Lower lobe of right lung (tissue), 2 donors: Measurements from ENCODE around the gene GREB1L. TPM values are rescaled to one million over a fixed set of nuclear protein-coding genes. Genes with fewer than 3 reads are reported as not detected.

Source experiments
- ATAC-seq, 2 donors: fragments of 200-7000 bp; cut with Tn5 transposase; one replicate each; pipeline ENCODE4 v1.9.1; 2020 to 2022; ENCODE audit warnings: mild to moderate bottlenecking in 2 of 2, moderate library complexity in 2 of 2
- DNase-seq: peaks from one replicate; pipeline ENCODE4 v3.0.0-alpha.2; 2020
- H3K27ac ChIP-seq: fragments of 200-600 bp; one replicate; pipeline ENCODE4 v1.8.0; 2022
- H3K27me3 ChIP-seq: fragments of 200-600 bp; one replicate; pipeline ENCODE4 v1.8.0; 2022; ENCODE audit warnings: low read depth
- H3K36me3 ChIP-seq: fragments of 200-600 bp; one replicate; pipeline ENCODE4 v1.8.0; 2022; ENCODE audit warnings: mild to moderate bottlenecking
- H3K4me1 ChIP-seq: fragments of 200-600 bp; one replicate; pipeline ENCODE4 v1.8.0; 2022
- H3K4me3 ChIP-seq: fragments of 200-600 bp; one replicate; pipeline ENCODE4 v1.8.0; 2022; ENCODE audit warnings: mild to moderate bottlenecking
- H3K9me3 ChIP-seq: fragments of 200-600 bp; one replicate; pipeline ENCODE4 v1.8.0; 2022
- CTCF ChIP-seq: fragments of 200-600 bp; IDR thresholded peaks from one replicate; pipeline ENCODE4 v1.8.0; 2022; ENCODE audit warnings: antibody characterized with exemption, mild to moderate bottlenecking
- intact Hi-C: fragments of 100-400 bp; cut with DNase I; formaldehyde crosslinking; loops from one replicate; pipeline ENCODE4 v1.11.0; 2022
- total RNA-seq: library from RNA; stranded (reverse); fragmentation: NEBNext Ultra II Directional; extraction: Animal tissue kit (Norgen Biotek cat#: 25700); gene quantifications from one replicate; pipeline ENCODE4 v1.2.1, GENCODE V29; 2021
- donor health status: DM: no; HTN: yes; CAD: no; lungs with severe emphysema.

GREB1L gene
- total RNA-seq, 1 donor from 2014 or later = 0.74 TPM

GRCh38 chr18:21218862-21219261 lies 23.2 kb upstream of the GREB1L start:
- no peak for ATAC-seq
- no peak overlapping the region for H3K27ac ChIP-seq
- H3K27me3 ChIP-seq = no peaks in the 10 kb centered on the region
- TF ChIP-seq CTCF = no peak
- no peak for DNase-seq
- intact Hi-C loops = no loop called here
- no peaks in the 10 kb centered on the region for H3K9me3 ChIP-seq
- no peaks in the 10 kb centered on the region for H3K4me1 ChIP-seq
- H3K4me3 ChIP-seq = no peak overlapping the region
- H3K36me3 ChIP-seq = no peaks in the 10 kb centered on the region

GRCh38 chr18:21230436-21230835 lies 11.6 kb upstream of the GREB1L start:
- Histone ChIP-seq H3K4me1 (no peaks in the 10 kb centered on the region), H3K4me3 (no peak overlapping the region), H3K36me3 (no peaks in the 10 kb centered on the region), H3K27me3 (no peaks in the 10 kb centered on the region), H3K27ac (no peak overlapping the region), H3K9me3 (no peaks in the 10 kb centered on the region)
- ATAC-seq (no peak), DNase-seq (no peak)
- TF ChIP-seq CTCF = no peak
- intact Hi-C loops = no loop called here

GRCh38 chr18:21241301-21242048 lies 557 bp upstream of the GREB1L start:
- Histone ChIP-seq H3K27ac (no peak overlapping the region), H3K27me3 (peaks cover 47% of the 10 kb centered on the region), H3K4me3 (peak overlapping the region; percentile 57), H3K9me3 (no peaks in the 10 kb centered on the region), H3K4me1 (peaks cover 22% of the 10 kb centered on the region), H3K36me3 (no peaks in the 10 kb centered on the region)
- DNase-seq (no peak), ATAC-seq (peak; percentile 23 to 38)
- no peak for TF ChIP-seq CTCF
- intact Hi-C loops = no loop called here

- Histone ChIP-seq H3K27me3 (peaks cover 47% of the 10 kb centered on the region), H3K36me3 (no peaks in the 10 kb centered on the region), H3K4me1 (peaks cover 22% of the 10 kb centered on the region), H3K9me3 (no peaks in the 10 kb centered on the region), H3K4me3 (peak overlapping the region; percentile 57), H3K27ac (no peak overlapping the region)
- peak; percentile 10 to 25 for ATAC-seq
- TF ChIP-seq CTCF = no peak
- DNase-seq = no peak
- intact Hi-C loops = no loop called here
Measured at GRCh38 chr18:21242780-21243401, 859 bp downstream of the GREB1L start.

- Histone ChIP-seq H3K27me3 (no peaks in the 10 kb centered on the region), H3K27ac (no peak overlapping the region), H3K4me1 (no peaks in the 10 kb centered on the region), H3K9me3 (no peaks in the 10 kb centered on the region), H3K36me3 (no peaks in the 10 kb centered on the region), H3K4me3 (no peak overlapping the region)
- TF ChIP-seq CTCF = no peak
- intact Hi-C loops = no loop called here
- DNase-seq = no peak
- ATAC-seq = no peak
Measured at GRCh38 chr18:21254576-21254975, 12.5 kb downstream of the GREB1L start.
